ENCODE data around the gene ALG1L2.
"Not testable (repeated sequence)": the region's sequence is repeated elsewhere in the genome, so short reads cannot be mapped to it uniquely, and the experiment has no call there.

The ALG1L2 gene, protein sequence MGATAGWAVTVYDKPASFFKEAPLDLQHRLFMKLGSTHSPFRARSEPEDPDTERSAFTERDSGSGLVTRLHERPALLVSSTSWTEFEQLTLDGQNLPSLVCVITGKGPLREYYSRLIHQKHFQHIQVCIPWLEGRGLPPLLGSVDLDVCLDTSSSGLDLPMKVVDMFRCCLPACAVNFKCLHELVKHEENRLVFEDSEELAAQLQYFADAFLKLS

GRCh38 chr3:130081351-130081881 is at the start of gene ALG1L2:
Gene ALG1L2, plus strand, starts transcription at chr3:130081831. Its CDS starts 186 bp downstream, at chr3:130082017.
- no peak for DNase-seq

DNA sequence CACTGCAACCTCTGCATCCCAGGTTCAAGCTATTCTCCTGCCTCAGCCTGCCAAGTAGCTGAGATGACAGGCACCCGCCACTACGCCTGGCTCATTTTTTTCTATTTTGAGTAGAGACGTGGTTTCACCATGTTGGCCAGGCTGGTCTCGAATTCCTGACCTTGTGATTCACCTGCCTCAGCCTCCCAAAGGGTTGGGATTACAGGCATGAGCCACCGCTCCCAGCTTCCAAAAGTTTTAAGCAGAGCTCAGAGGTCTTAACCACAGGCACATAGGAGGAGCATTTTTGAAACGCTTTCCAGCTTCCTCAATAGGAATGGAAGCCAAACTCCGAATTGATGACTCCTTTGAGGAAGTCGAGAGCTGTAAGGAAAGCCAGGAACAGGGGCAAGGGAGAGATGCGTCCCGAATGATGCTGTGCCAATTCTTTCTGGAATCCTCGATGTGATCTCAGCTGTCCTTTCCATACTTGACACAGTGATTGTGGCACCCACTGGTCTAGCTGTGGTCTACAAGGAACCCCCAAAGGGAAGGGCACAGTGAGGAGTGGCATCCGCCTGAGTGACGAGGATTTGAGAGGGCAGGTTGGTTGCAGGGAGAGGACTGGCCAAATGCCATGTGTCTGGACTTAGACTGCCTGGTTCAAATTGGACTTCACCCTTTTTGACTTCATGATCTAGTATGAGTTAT is 44.4 kb upstream of the ALG1L2 start:
- DNase-seq: not testable (repeated sequence)

GRCh38 chr3:130042736-130043135 is 38.9 kb upstream of the ALG1L2 start:
- DNase-seq: not testable (repeated sequence)

DNA sequence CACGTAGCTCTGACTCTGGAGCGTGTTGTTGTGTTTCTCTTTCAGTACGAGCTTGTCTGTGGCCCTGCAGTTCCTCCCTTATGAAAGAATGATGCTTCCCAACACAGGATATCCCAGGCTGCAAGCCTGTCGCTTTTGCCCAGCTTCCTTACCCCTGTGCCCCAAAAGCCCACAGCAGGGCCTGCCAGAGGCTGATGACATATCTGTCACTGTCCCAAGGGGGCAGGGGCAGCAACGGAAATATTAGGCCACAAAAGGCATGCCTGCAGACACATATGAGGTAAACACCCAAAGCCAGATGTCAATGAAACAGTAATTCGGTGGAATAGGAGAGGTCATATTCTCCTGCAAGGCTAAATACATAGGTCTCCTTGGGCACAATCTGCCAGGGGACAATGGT is 38.0 kb upstream of the ALG1L2 start:
- DNase-seq: not testable (repeated sequence)

GRCh38 chr3:130044370-130044769 is 37.3 kb upstream of the ALG1L2 start:
- DNase-seq: no peak

DNA sequence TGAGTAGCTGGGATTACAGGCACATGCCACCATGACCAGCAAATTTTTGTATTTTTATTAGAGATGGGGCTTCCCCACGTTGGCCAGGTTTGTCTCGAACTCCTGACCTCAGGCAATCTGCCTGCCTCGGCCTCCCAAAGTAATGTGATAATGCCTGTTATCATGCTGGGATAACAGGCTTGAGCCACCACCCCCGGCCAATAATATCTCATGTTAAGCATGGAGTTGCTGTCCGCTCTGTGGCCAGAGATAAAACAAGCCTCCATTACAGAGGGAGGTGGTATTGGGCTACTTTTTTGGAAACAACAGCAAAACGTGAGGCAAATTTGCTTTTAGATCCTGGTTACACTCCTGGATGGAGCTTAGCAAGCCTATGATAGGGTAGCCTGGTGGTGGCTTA is 32.9 kb upstream of the ALG1L2 start:
- DNase-seq: no peak

GRCh38 chr3:130052366-130052765 is 29.3 kb upstream of the ALG1L2 start:
- not testable (repeated sequence) for DNase-seq

- not testable (repeated sequence) for DNase-seq
Observed at GRCh38 chr3:130052965-130053364, 28.7 kb upstream of the ALG1L2 start.

DNA sequence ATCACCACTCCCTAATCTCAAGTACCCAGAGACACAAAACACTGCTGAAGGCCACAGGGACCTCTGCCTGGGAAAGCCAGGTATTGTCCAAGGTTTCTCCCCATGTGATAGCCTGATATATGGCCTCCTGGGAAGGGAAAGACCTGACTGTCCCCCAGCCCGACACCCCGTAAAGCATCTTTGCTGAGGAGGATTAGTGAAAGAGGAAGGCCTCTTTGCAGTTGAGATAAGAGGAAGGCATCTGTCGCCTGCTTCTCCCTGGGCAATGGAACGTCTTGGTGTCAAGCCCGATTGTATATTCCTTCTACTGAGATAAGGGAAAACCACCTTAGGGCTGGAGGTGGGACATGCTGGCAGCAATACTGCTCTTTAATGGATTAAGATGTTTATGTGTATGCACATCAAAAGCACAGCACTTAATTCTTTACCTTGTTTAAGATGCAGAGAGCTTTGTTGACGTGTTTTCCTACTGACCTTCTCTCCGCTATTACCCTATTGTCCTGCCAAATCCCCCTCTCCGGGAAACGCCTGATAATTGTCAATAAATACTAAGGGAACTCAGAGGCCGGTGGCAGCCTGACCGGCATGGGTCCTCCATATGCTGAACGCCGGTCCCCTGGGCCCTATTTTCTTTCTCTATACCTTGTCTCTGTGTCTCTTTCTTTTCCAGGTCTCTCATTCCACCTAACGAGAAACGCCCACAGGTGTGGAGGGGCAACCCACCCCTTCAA is 23.9 kb upstream of the ALG1L2 start:
- DNase-seq: not testable (repeated sequence)

DNA sequence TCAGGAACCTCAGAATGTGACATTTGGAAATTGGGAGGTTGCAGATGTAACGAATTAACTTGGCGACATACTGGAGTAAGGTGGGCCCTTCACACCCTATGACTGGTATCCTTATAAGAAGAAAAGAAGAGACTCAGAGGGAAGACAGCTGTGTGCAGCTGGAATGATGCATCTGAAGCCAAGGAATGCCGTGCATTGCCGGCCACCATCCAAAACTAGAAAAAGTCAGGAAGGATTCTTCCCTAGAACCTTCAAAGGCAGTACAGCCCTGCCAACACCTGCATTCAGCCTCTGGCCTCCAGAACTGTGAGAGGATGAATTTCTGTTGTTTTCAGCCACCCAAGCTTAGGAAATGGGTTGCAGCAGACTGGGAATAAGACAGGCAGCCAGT is 23.4 kb upstream of the ALG1L2 start:
- DNase-seq: not testable (repeated sequence)

GRCh38 chr3:130058716-130059115 is 22.9 kb upstream of the ALG1L2 start:
- DNase-seq: not testable (repeated sequence)

DNA sequence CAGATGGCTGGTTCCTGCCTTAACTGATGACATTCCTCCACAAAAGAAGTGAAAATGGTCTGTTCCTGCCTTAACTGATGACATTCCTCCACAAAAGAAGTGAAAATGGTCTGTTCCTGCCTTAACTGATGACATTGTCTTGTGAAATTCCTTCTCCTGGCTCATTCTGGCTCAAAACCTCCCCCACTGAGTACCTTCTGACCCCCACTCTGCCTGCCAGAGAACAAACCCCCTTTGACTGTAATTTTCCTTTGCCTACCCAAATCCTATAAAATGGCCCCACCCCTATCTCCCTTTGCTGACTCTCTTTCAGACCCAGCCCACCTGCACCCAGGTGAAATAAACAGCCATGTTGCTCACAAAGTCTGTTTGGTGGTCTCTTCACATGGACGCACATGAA is 22.5 kb upstream of the ALG1L2 start:
- not testable (repeated sequence) for DNase-seq

DNA sequence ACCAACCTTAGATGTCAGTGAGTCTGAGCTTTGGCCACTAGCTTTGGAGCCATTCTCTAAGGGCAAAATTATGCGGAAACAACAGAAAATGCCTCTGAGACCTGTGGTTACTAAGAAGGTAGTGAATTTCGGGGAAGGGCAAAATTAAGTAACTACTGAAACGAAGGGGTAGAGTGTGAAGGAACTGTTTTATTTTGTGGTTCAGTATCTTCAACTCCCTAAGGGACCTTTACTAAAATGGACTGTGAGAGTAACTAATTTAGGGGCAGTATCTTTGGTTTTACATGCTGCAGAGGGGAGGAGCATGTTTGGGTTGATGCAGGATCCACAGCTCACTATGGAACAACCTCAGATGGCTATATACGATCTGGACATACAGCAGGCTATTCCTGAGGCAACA is 8.0 kb upstream of the ALG1L2 start:
- DNase-seq: no peak

GRCh38 chr3:130077636-130078035 is 4.0 kb upstream of the ALG1L2 start:
- no peak for DNase-seq

GRCh38 chr3:130083363-130084090 is 1.9 kb downstream of the ALG1L2 start:
- DNase-seq: not testable (repeated sequence)

GRCh38 chr3:130084436-130084980 is 2.9 kb downstream of the ALG1L2 start:
- no peak for DNase-seq

DNA sequence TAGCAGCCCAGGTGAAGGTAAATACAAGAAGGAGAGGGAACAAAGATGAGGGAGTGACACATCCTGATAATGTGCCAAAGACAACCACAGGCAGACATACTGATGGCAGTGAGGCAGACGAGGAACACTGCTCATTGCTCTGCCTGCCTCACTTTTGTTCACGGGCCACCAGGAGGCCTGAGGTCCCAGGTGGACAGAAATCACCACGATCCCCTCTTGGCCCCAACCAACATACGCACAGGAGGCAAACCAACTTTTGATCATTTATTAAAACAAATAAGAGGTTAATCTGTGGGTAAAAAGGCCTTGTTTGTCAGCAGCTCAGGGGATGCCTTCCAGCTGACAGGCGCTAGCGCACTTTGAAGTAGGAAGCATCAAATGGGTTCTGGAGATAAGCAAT is 4.2 kb downstream of the ALG1L2 start:
- no peak for DNase-seq

DNA sequence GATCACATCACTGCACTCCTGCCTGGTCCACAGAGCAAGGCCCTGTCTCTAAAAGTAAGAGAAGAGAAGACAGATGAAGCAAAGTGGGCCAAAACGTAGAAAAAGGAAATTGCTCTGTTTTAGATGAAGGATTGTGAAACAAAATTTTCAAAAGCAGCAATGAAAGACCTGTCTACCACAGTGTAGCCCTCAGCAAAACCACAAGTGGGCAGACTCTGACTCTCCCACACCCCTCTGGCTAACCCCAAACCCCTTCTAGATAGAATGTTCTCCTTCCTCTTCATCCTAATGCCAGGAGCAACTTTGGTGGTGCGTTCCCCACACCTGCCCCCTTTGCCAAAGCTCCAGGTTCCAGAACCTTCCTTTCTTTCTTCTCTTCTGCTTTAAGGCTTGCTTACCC is 5.0 kb downstream of the ALG1L2 start:
- DNase-seq: not testable (repeated sequence)

- no peak for DNase-seq
Observed at GRCh38 chr3:130088061-130088460, 6.4 kb downstream of the ALG1L2 start.

DNA sequence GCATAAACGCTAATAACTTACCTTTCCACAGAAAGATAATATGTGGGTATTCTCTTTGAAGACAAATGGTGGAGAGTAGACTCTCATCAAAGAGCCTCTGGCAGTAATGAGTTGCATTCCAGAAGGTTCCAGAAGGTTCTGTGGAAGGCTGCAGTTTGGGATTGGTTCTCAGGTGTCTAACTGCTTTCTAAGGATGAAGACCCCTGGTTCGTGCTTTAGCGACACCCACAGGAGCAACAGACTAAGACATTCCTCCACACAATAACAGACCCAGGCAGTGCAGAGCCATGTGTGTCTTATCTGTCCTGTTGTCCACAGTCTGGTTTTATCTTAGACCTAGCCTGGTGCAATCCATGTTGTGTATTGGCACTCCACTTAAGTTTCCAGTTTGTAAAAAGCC is 9.1 kb downstream of the ALG1L2 start:
- not testable (repeated sequence) for DNase-seq

DNA sequence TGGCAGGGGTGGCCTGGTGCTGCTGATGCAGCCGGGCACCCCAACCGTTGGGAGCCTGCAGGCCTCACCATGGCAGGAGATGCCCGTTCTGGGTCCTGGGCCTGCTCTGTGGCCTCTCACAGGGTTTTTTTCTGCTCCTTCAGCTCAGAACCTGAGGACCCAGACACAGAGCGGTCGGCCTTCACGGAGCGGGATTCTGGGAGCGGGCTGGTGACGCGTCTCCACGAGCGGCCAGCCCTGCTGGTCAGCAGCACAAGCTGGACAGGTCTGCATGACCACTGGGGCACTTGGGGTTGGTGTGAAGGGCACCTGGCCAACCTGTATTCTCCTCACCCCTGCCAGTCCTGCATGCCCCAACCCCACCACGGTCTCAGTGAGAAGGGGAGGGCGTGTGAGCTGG is 10.3 kb downstream of the ALG1L2 start:
- no peak for DNase-seq

DNA sequence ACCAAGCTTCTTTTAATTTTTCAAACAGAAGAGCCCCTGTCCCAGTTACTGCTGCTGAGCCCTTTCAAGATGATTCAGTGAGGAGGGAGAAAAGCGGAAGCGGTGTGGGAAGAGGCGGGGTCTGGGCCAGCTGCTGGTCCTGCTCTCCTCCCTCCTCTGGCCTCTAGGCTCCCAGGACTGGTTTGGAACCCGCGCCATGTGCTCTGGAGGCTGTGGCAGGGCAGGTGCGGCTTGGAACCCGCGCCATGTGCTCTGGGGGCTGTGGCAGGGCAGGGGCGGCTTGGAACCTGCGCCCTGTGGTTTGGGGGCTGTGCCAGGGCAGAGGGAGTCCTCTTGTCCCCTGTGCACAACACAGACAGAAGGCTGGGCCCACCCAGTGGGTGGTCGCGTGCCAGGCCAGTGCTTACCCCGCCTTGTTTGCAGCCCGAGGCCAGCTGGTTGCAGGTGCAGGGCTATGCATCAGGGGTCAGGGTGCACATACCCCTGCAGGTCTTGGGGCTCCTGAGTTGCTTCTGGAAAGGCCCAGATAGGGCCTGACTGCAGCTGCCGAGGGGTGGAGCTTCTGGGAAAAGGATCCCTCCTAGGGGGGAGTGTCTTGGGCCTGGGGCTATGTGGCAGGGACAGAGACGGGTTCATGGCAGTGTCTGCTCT is 12.2 kb downstream of the ALG1L2 start:
- DNase-seq: no peak
